Esophagus muscularis mucosa (tissue), 4 donors: ENCODE data around the gene ZNF184. TPM values are rescaled to one million over a fixed set of nuclear protein-coding genes. Genes with fewer than 3 reads are reported as not detected.

ENCODE experiments used
- DNase-seq: peaks from one replicate; pipeline ENCODE4 v3.0.0-alpha.2; 2017; ENCODE audit errors: extremely low spot score
- H3K27ac ChIP-seq, 4 donors: fragments of 200-600 bp; sonication (generic); replicated peaks in 1 of 4; 1 replicate in 3 of 4; 2 replicates in 1 of 4; pipeline ENCODE4 v1.5.1; 2016 to 2019; ENCODE audit warnings: mild to moderate bottlenecking in 1 of 4
- H3K27me3 ChIP-seq, 4 donors: fragments of 200-600 bp; sonication (generic); one replicate each; pipeline versions ENCODE4 v1.5.1 to v1.6.0; 2016 to 2019
- H3K36me3 ChIP-seq, 4 donors: fragments of 200-600 bp; sonication (generic); one replicate each; pipeline ENCODE4 v1.5.1; 2016 to 2019
- H3K4me1 ChIP-seq, 4 donors: fragments of 200-600 bp; sonication (generic); one replicate each; pipeline ENCODE4 v1.5.1; 2016 to 2019
- H3K4me3 ChIP-seq, 4 donors: fragments of 200-600 bp; sonication (generic); 1 replicate in 2 of 4; 2 replicates in 2 of 4; pipeline ENCODE4 v1.5.1; 2016 to 2019; ENCODE audit warnings: mild to moderate bottlenecking in 4 of 4, moderate library complexity in 1 of 4
- H3K9me3 ChIP-seq, 4 donors: fragments of 200-600 bp; sonication (generic); 1 replicate in 3 of 4; 2 replicates in 1 of 4; pipeline ENCODE4 v1.5.1; 2016 to 2019
- CTCF ChIP-seq, 3 experiments: fragments of 200-600 bp in 2 of 3; fragments of 450-650 bp in 1 of 3; sonication (generic) in 2 of 3; IDR thresholded peaks; one replicate each; pipeline ENCODE4 v1.5.1; 2017 to 2019; ENCODE audit warnings: antibody characterized with exemption in 3 of 3, mild to moderate bottlenecking in 2 of 3, moderate library complexity in 1 of 3
- EP300 ChIP-seq: sonication (generic); formaldehyde crosslinking; IDR thresholded peaks from one replicate; pipeline ENCODE4 v1.6.1; 2017; ENCODE audit warnings: antibody characterized with exemption
- POLR2A ChIP-seq: fragments of 450-650 bp; IDR thresholded peaks from one replicate; pipeline ENCODE4 v1.6.1; 2017; ENCODE audit warnings: antibody characterized with exemption, moderate library complexity, mild to moderate bottlenecking, low read depth
- POLR2AphosphoS5 ChIP-seq, 2 donors: sonication (generic); formaldehyde crosslinking; IDR thresholded peaks; one replicate each; pipeline ENCODE4 v1.6.1; 2017; ENCODE audit warnings: antibody characterized with exemption in 2 of 2
- WGBS: methylation state at CpG from one replicate; pipeline ENCODE4 v1.1.5; 2018; 5-methylcytosine and 5-hydroxymethylcytosine counted together
- intact Hi-C: fragments of 100-400 bp; cut with DNase I; formaldehyde crosslinking; loops from one replicate; pipeline ENCODE4 v1.15.1; 2023
- total RNA-seq, 4 donors: library from RNA; depleted of rRNA; stranded (reverse); fragments of >200 nt; gene quantifications; one replicate each; pipeline versions ENCODE4 v1.1.0 to v1.2.1, GENCODE V29; 2016

Gene ZNF184
- total RNA-seq, 4 donors from 2014 or later, result 3.0 to 6.7 (median 5.9) TPM

GRCh38 chr6:27479319-27480182, 6.6 kb upstream of the ZNF184 start:
- TF ChIP-seq EP300 (no peak), POLR2AphosphoS5 (IDR thresholded peaks at IDR 0.05) (peak; percentile 71 to 75), POLR2A (no peak)
- Histone ChIP-seq H3K4me3 (peak overlapping the region; percentile 76 to 90 (median 81)), H3K36me3 (no peaks in the 10 kb centered on the region), H3K27ac (peak overlapping the region; percentile 92 to 98 (median 98)), H3K4me1 (peaks cover 13 to 20% (median 17%) of the 10 kb centered on the region in 4 donors), H3K27me3 (no peaks in the 10 kb centered on the region), H3K9me3 (no peaks in the 10 kb centered on the region)
- peak; percentile 97 for DNase-seq
- WGBS, result 3% methylated on average over 33 of the region's 33 CpGs
- intact Hi-C loops, result loop anchor here (5.0 kb wide), 1 partner anchor 38 kb away; no protein-coding TSS in a partner anchor

GRCh38 chr6:27478706-27479318, 5.9 kb upstream of the ZNF184 start:
- peaks cover 13 to 20% (median 17%) of the 10 kb centered on the region in 4 donors for H3K4me1 ChIP-seq
- under 1% methylated on average over 28 of the region's 28 CpGs for WGBS
- DNase-seq, result peak; percentile 98
- TF ChIP-seq CTCF (IDR thresholded peaks at IDR 0.05) (no peak), POLR2A (no peak), POLR2AphosphoS5 (IDR thresholded peaks at IDR 0.05) (peak in 1 of 2 donors; percentile 69), EP300 (no peak)
- no peaks in the 10 kb centered on the region for H3K36me3 ChIP-seq
- H3K27me3 ChIP-seq, result no peaks in the 10 kb centered on the region
- H3K9me3 ChIP-seq, result no peaks in the 10 kb centered on the region
- H3K27ac ChIP-seq, result peak overlapping the region; percentile 92 to 98 (median 98)
- intact Hi-C loops, result loop anchor here (5.0 kb wide), 1 partner anchor 38 kb away; no protein-coding TSS in a partner anchor
- peak overlapping the region; percentile 76 to 90 (median 81) for H3K4me3 ChIP-seq

- Histone ChIP-seq H3K4me3 (peak overlapping the region; percentile 76 to 90 (median 81)), H3K27me3 (no peaks in the 10 kb centered on the region), H3K36me3 (no peaks in the 10 kb centered on the region), H3K4me1 (peaks cover 13 to 20% (median 17%) of the 10 kb centered on the region in 4 donors), H3K27ac (peak overlapping the region; percentile 92 to 98 (median 98)), H3K9me3 (no peaks in the 10 kb centered on the region)
- intact Hi-C loops, result loop anchor here (5.0 kb wide), 1 partner anchor 39 kb away; no protein-coding TSS in a partner anchor
- no peak for TF ChIP-seq POLR2A
- TF ChIP-seq EP300, result peak; percentile 6
- TF ChIP-seq CTCF (IDR thresholded peaks at IDR 0.05), result no peak
- TF ChIP-seq POLR2AphosphoS5 (IDR thresholded peaks at IDR 0.05), result no peak
- DNase-seq, result no peak
- 19% methylated on average over 12 of the region's 12 CpGs for WGBS
Observed at GRCh38 chr6:27478141-27478705, 5.3 kb upstream of the ZNF184 start.

GRCh38 chr6:27477318-27478013, 4.6 kb upstream of the ZNF184 start:
- no peaks in the 10 kb centered on the region for H3K27me3 ChIP-seq
- H3K36me3 ChIP-seq, result no peaks in the 10 kb centered on the region
- intact Hi-C loops, result loop anchor here (5.0 kb wide), 1 partner anchor 40 kb away; no protein-coding TSS in a partner anchor
- peak overlapping the region in 3 of 4 donors; percentile 92 to 98 (median 97) for H3K27ac ChIP-seq
- no peak for TF ChIP-seq CTCF (IDR thresholded peaks at IDR 0.05)
- no peaks in the 10 kb centered on the region for H3K9me3 ChIP-seq
- DNase-seq, result no peak
- peaks cover 13 to 22% (median 17%) of the 10 kb centered on the region in 4 donors for H3K4me1 ChIP-seq
- WGBS, result 62% methylated on average over 8 of the region's 8 CpGs
- H3K4me3 ChIP-seq, result peak overlapping the region; percentile 76 to 90 (median 81)
